H1 (cell line): ENCODE data around the gene SYNJ1. TPM values are rescaled to one million over a fixed set of nuclear protein-coding genes. Genes with fewer than 3 reads are reported as not detected.

Source experiments
- CTCF ChIA-PET: fragments of 300-600 bp; sonication (Branson Sonifier 250); formaldehyde crosslinking; loops from one replicate; lab custom pipeline; 2021; ENCODE audit not compliant: partially characterized antibody; lab: Charles Lee
- POLR2A ChIA-PET: fragments of 300-600 bp; sonication (Branson Sonifier 250); formaldehyde crosslinking; loops from one replicate; lab custom pipeline; 2021; ENCODE audit warnings: inconsistent platforms; ENCODE audit not compliant: partially characterized antibody; lab: Charles Lee
- DNase-seq, 2 experiments: peaks; one replicate each; pipeline versions ENCODE4 v3.0.0 to v3.0.0-alpha.2; 2010 to 2022; ENCODE audit warnings: low spot score in 2 of 2, low read depth in 1 of 2, mixed read lengths in 1 of 2
- FAIRE-seq: peaks from 2 replicates; lab custom pipeline; 2011; peaks lifted over from hg19 to GRCh38; lab: Jason Lieb, UNC
- H2AFZ ChIP-seq: 2 replicates; pipeline ENCODE4 v1.8.1; 2012; ENCODE audit warnings: low read length, inconsistent platforms
- H2AK5ac ChIP-seq: 2 replicates; pipeline ENCODE4 v1.6.1; 2013; ENCODE audit warnings: low read depth, low read length
- H2BK120ac ChIP-seq: replicated peaks from 2 replicates; pipeline ENCODE3; 2013; ENCODE audit warnings: low read depth, low read length, inconsistent platforms
- H2BK12ac ChIP-seq: 2 replicates; pipeline ENCODE4 v1.6.1; 2013; ENCODE audit warnings: low read depth, low read length
- H2BK15ac ChIP-seq: 2 replicates; pipeline ENCODE4 v1.6.1; 2013; ENCODE audit warnings: low read length
- H2BK20ac ChIP-seq: 2 replicates; pipeline ENCODE4 v1.6.1; 2013; ENCODE audit warnings: low read length
- H2BK5ac ChIP-seq: 2 replicates; pipeline ENCODE4 v1.6.1; 2013; ENCODE audit warnings: low read depth, low read length
- H3K14ac ChIP-seq: 2 replicates; pipeline ENCODE4 v1.6.1; 2013; ENCODE audit warnings: inconsistent platforms; ENCODE audit not compliant: insufficient read length
- H3K18ac ChIP-seq: 2 replicates; pipeline ENCODE4 v1.6.1; 2013; ENCODE audit warnings: low read length; ENCODE audit errors: extremely low read depth
- H3K23ac ChIP-seq: 2 replicates; pipeline ENCODE4 v1.6.1; 2013; ENCODE audit warnings: inconsistent platforms; ENCODE audit not compliant: insufficient read length
- H3K23me2 ChIP-seq: 2 replicates; pipeline ENCODE4 v1.6.1; 2013; ENCODE audit warnings: low read depth, low read length
- H3K27ac ChIP-seq: 2 replicates; pipeline ENCODE4 v1.6.1; 2011; ENCODE audit warnings: low read depth, low read length, inconsistent platforms
- H3K27me3 ChIP-seq, 4 experiments: replicated peaks in 1 of 4; 1 replicate in 1 of 4; 2 replicates in 3 of 4; pipeline versions ENCODE4 v1.6.1 to v1.8.1; 2011 to 2013; ENCODE audit warnings: low read length in 3 of 4, mild to moderate bottlenecking in 3 of 4, inconsistent platforms in 2 of 4, mixed read lengths in 2 of 4, moderate library complexity in 1 of 4; ENCODE audit not compliant: control insufficient read depth in 3 of 4, insufficient read depth in 3 of 4; ENCODE audit errors: extremely low read depth in 1 of 4
- H3K36me3 ChIP-seq, 4 experiments: 2 replicates each; pipeline versions ENCODE4 v1.6.1 to v1.8.1; 2011 to 2013; ENCODE audit warnings: mild to moderate bottlenecking in 4 of 4, low read length in 3 of 4, moderate library complexity in 2 of 4, control low read depth in 1 of 4, inconsistent platforms in 1 of 4; ENCODE audit not compliant: insufficient read depth in 4 of 4, control insufficient read depth in 2 of 4
- H3K4ac ChIP-seq: replicated peaks from 2 replicates; pipeline ENCODE3; 2013; ENCODE audit warnings: low read length, low read depth, mixed read lengths, inconsistent platforms; ENCODE audit not compliant: insufficient read length
- H3K4me1 ChIP-seq, 4 experiments: replicated peaks in 1 of 4; 1 replicate in 1 of 4; 2 replicates in 3 of 4; pipeline versions ENCODE4 v1.6.1 to v1.8.1; 2011 to 2013; ENCODE audit warnings: low read length in 3 of 4, inconsistent platforms in 2 of 4, mixed read lengths in 1 of 4; ENCODE audit not compliant: insufficient read depth in 4 of 4, control insufficient read depth in 3 of 4
- H3K4me2 ChIP-seq, 2 experiments: 2 replicates each; pipeline versions ENCODE4 v1.6.1 to v1.8.1; 2011 to 2013; ENCODE audit warnings: low read depth in 2 of 2, low read length in 2 of 2, control low read depth in 1 of 2, inconsistent platforms in 1 of 2, mild to moderate bottlenecking in 1 of 2; ENCODE audit not compliant: insufficient read depth in 1 of 2
- H3K4me3 ChIP-seq, 4 experiments: fragments of 200-600, 300-600 bp in 1 of 4; sonication (generic), shearing (Covaris generic), sonication (Bioruptor Twin) in 1 of 4; 2 replicates each; pipeline versions ENCODE4 v1.5.1 to v1.8.1; 2011 to 2016; ENCODE audit warnings: low read length in 4 of 4, low read depth in 3 of 4, control low read depth in 2 of 4, inconsistent platforms in 2 of 4, mild to moderate bottlenecking in 2 of 4, mixed read lengths in 1 of 4, moderate library complexity in 1 of 4; ENCODE audit not compliant: insufficient read depth in 2 of 4; ENCODE audit errors: extremely low read depth in 1 of 4
- H3K56ac ChIP-seq: replicated peaks from 2 replicates; pipeline ENCODE3; 2013; ENCODE audit warnings: low read depth, mild to moderate bottlenecking, mixed read lengths, low read length, inconsistent platforms; ENCODE audit not compliant: insufficient read length
- H3K79me1 ChIP-seq: 2 replicates; pipeline ENCODE4 v1.6.1; 2013; ENCODE audit warnings: low read depth, low read length, control low read depth
- H3K79me2 ChIP-seq, 2 experiments: 2 replicates each; pipeline versions ENCODE4 v1.6.1 to v1.8.1; 2012 to 2013; ENCODE audit warnings: low read length in 2 of 2, mild to moderate bottlenecking in 2 of 2, inconsistent platforms in 1 of 2; ENCODE audit not compliant: insufficient read depth in 2 of 2, control insufficient read depth in 1 of 2
- H3K9ac ChIP-seq, 4 experiments: replicated peaks in 1 of 4; 1 replicate in 1 of 4; 2 replicates in 3 of 4; pipeline versions ENCODE4 v1.6.1 to v1.8.1; 2011 to 2013; ENCODE audit warnings: low read depth in 3 of 4, low read length in 3 of 4, control low read depth in 2 of 4, mild to moderate bottlenecking in 2 of 4, moderate library complexity in 2 of 4, inconsistent platforms in 1 of 4; ENCODE audit errors: extremely low read depth in 1 of 4
- H3K9me3 ChIP-seq, 2 experiments: 2 replicates each; pipeline versions ENCODE4 v1.6.1 to v1.8.1; 2012 to 2013; ENCODE audit warnings: mild to moderate bottlenecking in 2 of 2, moderate library complexity in 2 of 2, control low read depth in 1 of 2, inconsistent platforms in 1 of 2, low read depth in 1 of 2, low read length in 1 of 2, mixed read lengths in 1 of 2; ENCODE audit not compliant: insufficient read depth in 2 of 2
- H4K20me1 ChIP-seq, 2 experiments: replicated peaks in 1 of 2; 2 replicates each; pipeline versions ENCODE3 to v1.8.1; 2011 to 2013; ENCODE audit warnings: inconsistent platforms in 2 of 2, low read length in 2 of 2, mild to moderate bottlenecking in 1 of 2; ENCODE audit not compliant: insufficient read depth in 2 of 2, control insufficient read depth in 1 of 2
- H4K5ac ChIP-seq: 2 replicates; pipeline ENCODE4 v1.6.1; 2013; ENCODE audit warnings: low read length, low read depth, mixed read lengths, inconsistent platforms; ENCODE audit not compliant: insufficient read length
- H4K8ac ChIP-seq: 2 replicates; pipeline ENCODE4 v1.8.0; 2013; ENCODE audit warnings: mild to moderate bottlenecking, moderate library complexity, low read length, inconsistent platforms; ENCODE audit not compliant: insufficient read depth; ENCODE audit errors: extremely low read depth
- H4K91ac ChIP-seq: replicated peaks from 2 replicates; pipeline ENCODE3; 2013; ENCODE audit warnings: low read length, mixed read lengths, inconsistent platforms; ENCODE audit not compliant: insufficient read length
- CBX8 ChIP-seq: fragments of 300-800, 300-1000 bp; sonication (generic); IDR thresholded peaks from 2 replicates; pipeline ENCODE4 v1.7.1; 2016; ENCODE audit warnings: low read depth, low read length, borderline replicate concordance
- CEBPB ChIP-seq: IDR thresholded peaks from 2 replicates; pipeline ENCODE4 v1.6.1; 2012; ENCODE audit warnings: low read depth, low read length
- FOSL1 ChIP-seq: IDR thresholded peaks from 2 replicates; pipeline ENCODE4 v1.6.1; 2011; ENCODE audit warnings: mild to moderate bottlenecking, low read depth, low read length, moderate library complexity; ENCODE audit not compliant: insufficient read depth
- GABPA ChIP-seq: IDR thresholded peaks from 2 replicates; pipeline ENCODE4 v1.6.1; 2011; ENCODE audit warnings: mild to moderate bottlenecking, low read length, moderate library complexity, borderline replicate concordance; ENCODE audit not compliant: insufficient read depth
- PHF8 ChIP-seq: fragments of 200-600 bp; sonication (generic); conservative IDR thresholded peaks from 2 replicates; pipeline ENCODE4 v1.7.1; 2012; ENCODE audit warnings: low read depth, mild to moderate bottlenecking, inconsistent platforms, low read length, moderate library complexity
- RAD21 ChIP-seq, 2 experiments: IDR thresholded peaks in 1 of 2; conservative IDR thresholded peaks in 1 of 2; 2 replicates each; pipeline ENCODE4 v1.6.1; 2011; ENCODE audit warnings: low read depth in 2 of 2, low read length in 2 of 2, improper control_type of control experiment in 1 of 2, inconsistent platforms in 1 of 2, mild to moderate bottlenecking in 1 of 2, moderate library complexity in 1 of 2
- RBBP5 ChIP-seq: IDR thresholded peaks from 2 replicates; pipeline ENCODE4 v1.7.1; 2012; ENCODE audit warnings: low read depth, mild to moderate bottlenecking, inconsistent platforms, low read length, moderate library complexity, borderline replicate concordance
- SIN3A ChIP-seq, 2 experiments: IDR thresholded peaks in 1 of 2; conservative IDR thresholded peaks in 1 of 2; 2 replicates each; pipeline ENCODE4 v1.6.1; 2011 to 2012; ENCODE audit warnings: low read length in 2 of 2, improper control_type of control experiment in 1 of 2, low read depth in 1 of 2, mild to moderate bottlenecking in 1 of 2
- SP2 ChIP-seq: IDR thresholded peaks from 2 replicates; pipeline ENCODE4 v1.6.1; 2012; ENCODE audit warnings: mild to moderate bottlenecking, low read length, inconsistent platforms
- TBP ChIP-seq: IDR thresholded peaks from 2 replicates; pipeline ENCODE4 v1.6.1; 2011; ENCODE audit warnings: low read depth, low read length, improper control_type of control experiment
- TCF12 ChIP-seq: IDR thresholded peaks from 2 replicates; pipeline ENCODE4 v1.6.1; 2011; ENCODE audit warnings: low read depth, mild to moderate bottlenecking, low read length
- WGBS, 2 experiments: shearing (Covaris generic) in 1 of 2; methylation state at CpG; one replicate each; pipeline versions ENCODE4 v1.1.6 to v1.1.7; 2013 to 2015; ENCODE audit warnings: low lambda C conversion rate in 2 of 2, mixed read lengths in 2 of 2, inconsistent platforms in 1 of 2, low coverage in 1 of 2, missing lambda C conversion rate in 1 of 2; ENCODE audit not compliant: insufficient replicate concordance in 2 of 2, insufficient coverage in 1 of 2, insufficient read length in 1 of 2; ENCODE audit errors: extremely low coverage in 1 of 2, missing lambda C conversion rate in 1 of 2; 5-methylcytosine and 5-hydroxymethylcytosine counted together
- polyA plus RNA-seq, 7 experiments: library from polyadenylated mRNA; depleted of rRNA in 3 of 7; stranded (reverse) in 5 of 7; unstranded in 2 of 7; fragments of >200 nt in 5 of 7; fragments of 200-250 nt in 2 of 7; gene quantifications; 1 replicate in 5 of 7; 2 replicates in 1 of 7; 4 replicates in 1 of 7; pipeline versions ENCODE4 v1.2.1 to v1.2.3, GENCODE V29; 2011 to 2013; ENCODE audit warnings: missing spikeins in 2 of 7, mixed read lengths in 2 of 7
- total RNA-seq: library from RNA; stranded (reverse); fragmentation: NEBNext Ultra II Directional; extraction: Animal tissue kit (Norgen Biotek cat#: 25700); gene quantifications from 2 replicates; pipeline ENCODE4 v1.2.1, GENCODE V29; 2021
- TF ChIP-seq, protein P1 (sequence below): IDR thresholded peaks from 2 replicates; pipeline ENCODE4 v1.6.1; 2012; ENCODE audit warnings: inconsistent platforms

The SYNJ1 gene
- total and polyA plus RNA-seq, 2 of the 8 experiments (the other 6 are each of a cell fraction or from before 2014, with no cell fraction given) = 1.3 to 4.3 TPM

DNA sequence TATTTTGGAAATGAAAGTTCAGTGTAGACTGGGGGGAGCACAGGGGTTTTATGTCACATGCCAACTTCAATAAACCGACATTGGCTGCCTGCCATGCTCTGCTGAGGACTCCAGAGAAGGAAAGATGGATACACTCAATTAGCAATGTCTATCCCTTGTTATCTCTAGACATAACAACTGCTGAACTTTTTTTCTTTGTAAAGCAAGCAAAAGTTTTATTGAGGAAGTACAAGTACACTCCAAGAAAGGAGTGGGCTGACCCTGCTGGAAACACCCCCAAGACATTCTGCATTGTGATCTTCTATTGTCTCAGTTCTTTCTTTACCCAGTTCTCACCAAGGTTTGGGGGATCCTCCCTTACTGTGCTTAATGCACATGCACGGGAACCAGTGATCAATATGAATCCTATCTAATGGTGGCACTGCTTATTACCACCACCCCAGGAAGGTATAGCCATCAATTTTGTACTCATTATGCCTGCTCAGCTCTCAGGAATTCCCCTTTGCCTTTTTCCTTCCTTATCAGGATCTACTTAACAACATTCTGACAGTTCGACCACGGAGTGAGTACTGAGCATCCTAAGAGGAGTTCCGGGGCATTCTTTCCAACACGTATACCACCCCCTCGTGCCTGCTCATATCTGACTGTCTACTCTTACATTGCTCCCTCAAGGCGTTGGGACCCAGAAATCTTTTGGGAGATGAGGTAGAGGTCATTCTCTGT, 28.7 kb downstream of the SYNJ1 start:
- Histone ChIP-seq H2BK15ac (no peak overlapping the region), H3K27me3 (no peaks in the 10 kb centered on the region), H3K23me2 (no peaks in the 10 kb centered on the region), H2AFZ (no peak overlapping the region), H3K9me3 (no peaks in the 10 kb centered on the region), H3K4me1 (no peaks in the 10 kb centered on the region; a peak in 1 of 7 replicates), H3K23ac (no peak overlapping the region), H3K4me2 (no peak overlapping the region), H3K36me3 (no peaks in the 10 kb centered on the region), H3K4ac (no peak overlapping the region), H2BK5ac (no peak overlapping the region), H3K56ac (no peak overlapping the region), H4K91ac (no peak overlapping the region), H2BK12ac (no peak overlapping the region), H3K79me2 (no peaks in the 10 kb centered on the region), H2BK120ac (no peak overlapping the region)
- WGBS, 2 experiments = 89% methylated on average over 8 of the region's 8 CpGs; no CpG with 5 or more reads in 1 of the 2 experiments
- FAIRE-seq (no peak), DNase-seq (no peak)
- ChIA-PET CTCF (no interaction called here), POLR2A (no interaction called here)
- no peak for TF ChIP-seq SIN3A (conservative IDR thresholded peaks at IDR 0.05 in 1 of 2, IDR thresholded peaks at IDR 0.05 in 1 of 2; ENCODE audit: low read depth in 1 of 2, low read length in 2 of 2)
- no peak for TF ChIP-seq GABPA
- TF ChIP-seq RBBP5 = no peak
- TF ChIP-seq FOSL1 = no peak
- no peak for TF ChIP-seq SP2
- TF ChIP-seq CBX8 = no peak
- no peak for TF ChIP-seq TBP
- TF ChIP-seq, protein P1, sequence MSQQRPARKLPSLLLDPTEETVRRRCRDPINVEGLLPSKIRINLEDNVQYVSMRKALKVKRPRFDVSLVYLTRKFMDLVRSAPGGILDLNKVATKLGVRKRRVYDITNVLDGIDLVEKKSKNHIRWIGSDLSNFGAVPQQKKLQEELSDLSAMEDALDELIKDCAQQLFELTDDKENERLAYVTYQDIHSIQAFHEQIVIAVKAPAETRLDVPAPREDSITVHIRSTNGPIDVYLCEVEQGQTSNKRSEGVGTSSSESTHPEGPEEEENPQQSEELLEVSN = no peak
- TF ChIP-seq TCF12 = no peak
- no peak for TF ChIP-seq PHF8
- no peak for TF ChIP-seq RAD21 (IDR thresholded peaks at IDR 0.05 in 1 of 2, conservative IDR thresholded peaks at IDR 0.05 in 1 of 2; ENCODE audit: low read depth in 2 of 2, low read length in 2 of 2)
- no peak for TF ChIP-seq CEBPB
- TF ChIP-seq, all 59 proteins: peak for 0
- H3K14ac ChIP-seq = no peak overlapping the region
- no peak overlapping the region for H4K5ac ChIP-seq
- no peak overlapping the region for H2BK20ac ChIP-seq
- no peak overlapping the region for H3K4me3 ChIP-seq
- no peak overlapping the region for H3K18ac ChIP-seq
- H4K20me1 ChIP-seq = no peaks in the 10 kb centered on the region
- H3K79me1 ChIP-seq = no peaks in the 10 kb centered on the region
- H3K9ac ChIP-seq = no peak overlapping the region
- H3K27ac ChIP-seq = no peak overlapping the region
- H4K8ac ChIP-seq = no peak overlapping the region
- no peak overlapping the region for H2AK5ac ChIP-seq
